ENCODE data around the gene CYP11A1. TPM values are rescaled to one million over a fixed set of nuclear protein-coding genes. Genes with fewer than 3 reads are reported as not detected.

The CYP11A1 gene
- polyA plus RNA-seq, 4 donors: 0.54 to 2.7 (median 0.73) TPM

DNA sequence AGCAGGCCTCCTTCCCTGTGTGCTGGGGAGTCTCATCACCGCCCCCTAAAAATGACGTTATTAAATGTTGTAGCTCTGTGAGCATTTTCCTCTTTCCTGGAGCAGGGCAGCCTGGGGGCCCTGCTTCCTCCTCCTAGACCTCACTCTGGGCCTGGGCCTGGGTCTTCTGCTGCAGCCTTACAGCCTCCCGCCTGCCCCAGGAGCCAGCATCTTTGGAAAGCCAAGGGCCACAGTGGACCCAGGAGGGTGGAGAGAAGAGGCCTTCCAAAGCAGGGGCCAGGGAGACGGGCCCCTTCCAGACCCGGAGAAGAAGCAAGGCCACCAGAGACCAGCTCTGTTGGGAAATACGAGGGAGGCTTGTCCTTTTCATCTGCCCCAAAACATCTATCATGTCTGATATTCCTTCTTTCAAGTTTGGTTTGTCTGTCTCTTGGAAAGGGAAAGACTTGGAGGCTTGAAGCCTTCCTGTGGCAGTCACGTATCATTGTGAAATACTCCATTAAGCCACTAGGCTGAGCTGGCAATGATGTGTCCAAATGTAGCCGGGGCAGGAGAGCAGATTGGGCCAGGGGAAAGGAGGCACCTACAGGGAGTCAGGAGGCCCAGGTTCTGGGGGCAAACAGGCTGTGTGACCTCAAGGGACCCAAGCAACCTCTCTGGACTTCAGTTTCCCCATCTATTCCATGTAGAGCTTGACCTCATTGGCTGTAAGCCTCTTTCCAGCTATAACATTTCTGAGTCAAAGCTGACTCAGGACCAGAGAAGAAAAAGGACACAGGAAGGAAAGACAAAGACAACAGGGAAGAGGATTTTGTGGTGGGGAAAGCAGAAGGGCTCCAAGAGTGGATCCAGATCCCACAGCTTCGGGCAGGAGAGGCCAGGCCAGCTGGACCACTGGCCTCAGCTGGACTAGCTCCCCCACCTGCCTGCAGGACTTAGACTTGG is 31.1 kb downstream of the CYP11A1 start:
- no peak for FAIRE-seq
- Histone ChIP-seq H3K4me1 (ENCODE audit: control insufficient read depth in 3 of 3, insufficient read depth in 2 of 3, low read depth in 1 of 3, low read length in 2 of 3) (no peaks in the 10 kb centered on the region), H3K36me3 (ENCODE audit: control insufficient read depth in 3 of 3, insufficient read depth in 2 of 3, low read depth in 1 of 3, low read length in 3 of 3) (no peaks in the 10 kb centered on the region), H3K9me3 (ENCODE audit: control insufficient read depth in 2 of 2, insufficient read depth in 1 of 2, low read depth in 1 of 2, low read length in 1 of 2) (no peaks in the 10 kb centered on the region), H3K4me3 (ENCODE audit: low read depth in 1 of 3, low read length in 3 of 3) (no peak overlapping the region), H3K27me3 (ENCODE audit: control insufficient read depth in 3 of 3, insufficient read depth in 3 of 3, low read length in 3 of 3) (no peaks in the 10 kb centered on the region), H3K27ac (ENCODE audit: low read depth in 1 of 3, low read length in 2 of 3) (no peak overlapping the region)
- no peak for DNase-seq
- 77 to 85% (median 85%) methylated on average over 8 to 9 of the region's 9 CpGs for WGBS, 3 donors

DNA sequence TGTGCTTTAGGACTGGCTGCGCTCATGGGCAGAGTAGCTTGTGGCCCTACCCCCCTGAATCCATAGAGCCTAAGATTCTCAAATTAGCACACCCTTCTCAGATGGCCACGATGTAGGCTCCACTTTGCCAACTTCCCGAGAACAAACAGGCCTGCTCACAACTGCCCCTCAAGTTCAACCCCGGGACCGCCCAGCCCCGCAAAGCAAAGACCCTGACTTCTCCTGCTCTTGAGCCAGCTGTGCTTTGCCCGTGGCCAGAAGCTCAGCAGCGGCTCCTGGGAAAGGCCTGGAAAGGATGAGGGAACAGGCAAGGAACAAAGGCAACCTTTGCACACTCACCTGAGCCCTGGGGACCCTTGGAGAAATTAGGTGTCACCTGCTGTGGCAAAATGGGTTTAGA is 32.0 kb downstream of the CYP11A1 start:
- no peak overlapping the region for H3K27ac ChIP-seq (ENCODE audit: low read depth in 1 of 3, low read length in 2 of 3)
- FAIRE-seq: no peak
- H3K4me1 ChIP-seq (ENCODE audit: control insufficient read depth in 3 of 3, insufficient read depth in 2 of 3, low read depth in 1 of 3, low read length in 2 of 3): no peaks in the 10 kb centered on the region
- H3K36me3 ChIP-seq (ENCODE audit: control insufficient read depth in 3 of 3, insufficient read depth in 2 of 3, low read depth in 1 of 3, low read length in 3 of 3): no peaks in the 10 kb centered on the region
- 84 to 86% (median 85%) methylated on average over 8 of the region's 8 CpGs for WGBS, 3 donors
- H3K4me3 ChIP-seq (ENCODE audit: low read depth in 1 of 3, low read length in 3 of 3): no peak overlapping the region
- DNase-seq: no peak
- no peaks in the 10 kb centered on the region for H3K27me3 ChIP-seq (ENCODE audit: control insufficient read depth in 3 of 3, insufficient read depth in 3 of 3, low read length in 3 of 3)
- H3K9me3 ChIP-seq (ENCODE audit: control insufficient read depth in 2 of 2, insufficient read depth in 1 of 2, low read depth in 1 of 2, low read length in 1 of 2): no peaks in the 10 kb centered on the region

DNA sequence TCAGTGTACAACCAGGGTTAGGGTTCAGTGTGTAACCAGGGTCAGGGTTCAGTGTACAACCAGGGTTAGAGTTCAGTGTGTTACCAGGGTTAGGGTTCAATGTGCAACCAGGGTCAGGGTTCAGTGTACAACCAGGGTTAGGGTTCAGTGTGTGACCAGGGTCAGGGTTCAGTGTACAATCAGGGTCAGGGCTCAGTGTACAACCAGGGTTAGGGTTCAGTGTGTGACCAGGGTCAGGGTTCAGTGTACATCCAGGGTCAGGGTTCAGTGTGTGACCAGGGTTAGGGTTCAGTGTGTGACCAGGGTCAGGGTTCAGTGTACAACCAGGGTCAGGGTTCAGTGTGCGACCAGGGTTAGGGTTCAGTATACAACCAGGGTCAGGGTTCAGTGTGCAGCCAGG is 33.3 kb downstream of the CYP11A1 start:
- 60 to 82% (median 73%) methylated on average over 1 of the region's 1 CpG for WGBS, 3 donors
- no peaks in the 10 kb centered on the region for H3K36me3 ChIP-seq (ENCODE audit: control insufficient read depth in 3 of 3, insufficient read depth in 2 of 3, low read depth in 1 of 3, low read length in 3 of 3)
- FAIRE-seq: no peak

DNA sequence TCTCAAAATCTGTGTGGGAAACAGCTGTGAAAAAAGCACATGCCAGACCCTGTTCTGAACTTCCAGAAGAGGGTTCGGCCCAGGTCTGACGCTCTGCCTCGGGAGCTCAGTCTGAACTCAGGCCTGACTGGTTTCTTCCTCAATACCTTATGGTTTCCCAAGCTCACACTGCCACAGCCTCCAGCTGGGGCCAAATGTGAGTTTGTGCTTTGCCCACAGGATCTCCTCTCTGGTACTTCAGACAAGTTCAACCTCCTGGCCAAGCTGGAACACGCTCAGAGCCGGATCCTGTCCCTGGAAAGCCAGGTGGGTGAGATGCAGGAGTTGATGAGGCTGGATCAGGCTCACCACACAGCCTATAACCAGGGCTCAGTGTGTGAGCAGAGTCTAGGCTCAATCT is 33.8 kb downstream of the CYP11A1 start:
- no peaks in the 10 kb centered on the region for H3K9me3 ChIP-seq (ENCODE audit: control insufficient read depth in 2 of 2, insufficient read depth in 1 of 2, low read depth in 1 of 2, low read length in 1 of 2)
- WGBS, 3 donors: 76 to 86% (median 82%) methylated on average over 5 of the region's 5 CpGs
- DNase-seq: no peak
- no peak overlapping the region for H3K4me3 ChIP-seq (ENCODE audit: low read depth in 1 of 3, low read length in 3 of 3)
- H3K27me3 ChIP-seq (ENCODE audit: control insufficient read depth in 3 of 3, insufficient read depth in 3 of 3, low read length in 3 of 3): no peaks in the 10 kb centered on the region
- H3K36me3 ChIP-seq (ENCODE audit: control insufficient read depth in 3 of 3, insufficient read depth in 2 of 3, low read depth in 1 of 3, low read length in 3 of 3): no peaks in the 10 kb centered on the region
- no peaks in the 10 kb centered on the region for H3K4me1 ChIP-seq (ENCODE audit: control insufficient read depth in 3 of 3, insufficient read depth in 2 of 3, low read depth in 1 of 3, low read length in 2 of 3)
- FAIRE-seq: no peak
- H3K27ac ChIP-seq (ENCODE audit: low read depth in 1 of 3, low read length in 2 of 3): no peak overlapping the region

More for the DNA sequence above, 33.3 kb downstream of the CYP11A1 start:
- no peak overlapping the region for H3K27ac ChIP-seq (ENCODE audit: low read depth in 1 of 3, low read length in 2 of 3)
- DNase-seq: no peak
- H3K4me3 ChIP-seq (ENCODE audit: low read depth in 1 of 3, low read length in 3 of 3): no peak overlapping the region
- H3K4me1 ChIP-seq (ENCODE audit: control insufficient read depth in 3 of 3, insufficient read depth in 2 of 3, low read depth in 1 of 3, low read length in 2 of 3): no peaks in the 10 kb centered on the region
- no peaks in the 10 kb centered on the region for H3K27me3 ChIP-seq (ENCODE audit: control insufficient read depth in 3 of 3, insufficient read depth in 3 of 3, low read length in 3 of 3)
- no peaks in the 10 kb centered on the region for H3K9me3 ChIP-seq (ENCODE audit: control insufficient read depth in 2 of 2, insufficient read depth in 1 of 2, low read depth in 1 of 2, low read length in 1 of 2)

DNA sequence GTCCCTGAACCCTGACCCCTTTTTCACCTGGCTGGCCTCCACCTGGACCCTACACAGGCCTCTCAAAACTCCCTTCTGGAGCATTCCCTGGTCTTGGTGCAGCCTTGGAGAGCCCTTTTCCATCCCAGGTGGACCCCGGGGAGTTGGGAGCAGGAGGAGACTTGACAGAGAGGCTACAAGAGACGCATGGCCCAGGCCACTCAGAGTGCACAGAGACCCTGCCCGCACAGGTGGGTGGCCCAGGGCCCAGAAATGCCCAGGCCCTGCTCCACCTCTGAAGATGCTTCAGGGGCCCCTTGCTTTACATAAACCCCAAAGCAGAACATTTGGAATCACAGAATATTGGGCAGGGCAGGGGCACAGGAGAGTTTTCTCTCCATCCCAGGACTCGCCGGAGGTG is 34.4 kb downstream of the CYP11A1 start:
- Histone ChIP-seq H3K4me1 (ENCODE audit: control insufficient read depth in 3 of 3, insufficient read depth in 2 of 3, low read depth in 1 of 3, low read length in 2 of 3) (no peaks in the 10 kb centered on the region), H3K36me3 (ENCODE audit: control insufficient read depth in 3 of 3, insufficient read depth in 2 of 3, low read depth in 1 of 3, low read length in 3 of 3) (no peaks in the 10 kb centered on the region), H3K9me3 (ENCODE audit: control insufficient read depth in 2 of 2, insufficient read depth in 1 of 2, low read depth in 1 of 2, low read length in 1 of 2) (no peaks in the 10 kb centered on the region), H3K27ac (ENCODE audit: low read depth in 1 of 3, low read length in 2 of 3) (no peak overlapping the region), H3K4me3 (ENCODE audit: low read depth in 1 of 3, low read length in 3 of 3) (no peak overlapping the region), H3K27me3 (ENCODE audit: control insufficient read depth in 3 of 3, insufficient read depth in 3 of 3, low read length in 3 of 3) (no peaks in the 10 kb centered on the region)
- FAIRE-seq (no peak), DNase-seq (no peak)
- 90 to 93% (median 92%) methylated on average over 5 of the region's 5 CpGs for WGBS, 3 donors

DNA sequence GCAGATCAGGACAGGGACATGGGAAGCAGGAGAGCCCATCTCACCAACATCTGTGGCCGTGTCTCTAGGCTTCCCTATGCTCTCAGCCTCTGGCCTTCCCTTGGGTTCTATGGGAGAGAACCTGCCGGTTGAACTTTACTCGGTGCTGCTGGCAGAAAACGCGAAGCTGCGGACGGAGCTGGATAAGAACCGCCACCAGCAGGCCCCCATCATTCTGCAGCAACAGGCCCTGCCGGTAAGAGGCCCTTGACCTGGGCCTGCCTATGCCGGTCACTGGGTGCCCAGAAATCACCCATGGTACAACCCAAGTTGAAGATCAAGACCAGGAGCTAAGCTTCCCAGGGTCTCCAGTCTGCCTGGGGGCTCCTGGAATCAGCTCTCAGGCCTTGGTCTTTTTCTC is 34.8 kb downstream of the CYP11A1 start:
- FAIRE-seq: no peak
- Histone ChIP-seq H3K27me3 (ENCODE audit: control insufficient read depth in 3 of 3, insufficient read depth in 3 of 3, low read length in 3 of 3) (no peaks in the 10 kb centered on the region), H3K36me3 (ENCODE audit: control insufficient read depth in 3 of 3, insufficient read depth in 2 of 3, low read depth in 1 of 3, low read length in 3 of 3) (no peaks in the 10 kb centered on the region), H3K4me1 (ENCODE audit: control insufficient read depth in 3 of 3, insufficient read depth in 2 of 3, low read depth in 1 of 3, low read length in 2 of 3) (no peaks in the 10 kb centered on the region), H3K27ac (ENCODE audit: low read depth in 1 of 3, low read length in 2 of 3) (no peak overlapping the region), H3K9me3 (ENCODE audit: control insufficient read depth in 2 of 2, insufficient read depth in 1 of 2, low read depth in 1 of 2, low read length in 1 of 2) (no peaks in the 10 kb centered on the region), H3K4me3 (ENCODE audit: low read depth in 1 of 3, low read length in 3 of 3) (no peak overlapping the region)
- 61 to 80% (median 65%) methylated on average over 10 of the region's 10 CpGs for WGBS, 3 donors
- DNase-seq: no peak

DNA sequence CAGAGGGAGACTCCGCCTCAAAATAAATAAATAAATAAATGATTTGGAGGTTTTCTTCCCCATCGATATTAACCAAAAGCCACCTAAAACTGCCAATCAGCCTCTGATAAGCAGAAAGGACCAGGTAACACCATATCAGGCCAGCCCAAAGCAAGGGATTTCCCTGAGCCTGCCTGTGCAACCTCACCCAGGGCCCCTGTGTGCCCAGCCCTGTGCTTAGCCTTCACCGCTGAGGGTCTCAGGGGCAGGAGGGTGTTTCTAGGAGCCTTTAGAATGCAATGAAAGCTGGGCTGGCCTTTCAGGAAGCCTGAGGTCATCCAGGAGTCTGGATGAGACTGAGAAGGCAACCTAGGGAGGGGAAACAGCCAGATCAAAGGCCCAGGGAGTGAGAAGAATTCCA is 35.4 kb downstream of the CYP11A1 start:
- H3K9me3 ChIP-seq (ENCODE audit: control insufficient read depth in 2 of 2, insufficient read depth in 1 of 2, low read depth in 1 of 2, low read length in 1 of 2): no peaks in the 10 kb centered on the region
- no peak for FAIRE-seq
- WGBS, 3 donors: 88 to 95% (median 92%) methylated on average over 3 of the region's 3 CpGs
- no peak for DNase-seq
- no peaks in the 10 kb centered on the region for H3K36me3 ChIP-seq (ENCODE audit: control insufficient read depth in 3 of 3, insufficient read depth in 2 of 3, low read depth in 1 of 3, low read length in 3 of 3)
- H3K4me1 ChIP-seq (ENCODE audit: control insufficient read depth in 3 of 3, insufficient read depth in 2 of 3, low read depth in 1 of 3, low read length in 2 of 3): no peaks in the 10 kb centered on the region
- no peak overlapping the region for H3K27ac ChIP-seq (ENCODE audit: low read depth in 1 of 3, low read length in 2 of 3)
- H3K4me3 ChIP-seq (ENCODE audit: low read depth in 1 of 3, low read length in 3 of 3): no peak overlapping the region
- no peaks in the 10 kb centered on the region for H3K27me3 ChIP-seq (ENCODE audit: control insufficient read depth in 3 of 3, insufficient read depth in 3 of 3, low read length in 3 of 3)

DNA sequence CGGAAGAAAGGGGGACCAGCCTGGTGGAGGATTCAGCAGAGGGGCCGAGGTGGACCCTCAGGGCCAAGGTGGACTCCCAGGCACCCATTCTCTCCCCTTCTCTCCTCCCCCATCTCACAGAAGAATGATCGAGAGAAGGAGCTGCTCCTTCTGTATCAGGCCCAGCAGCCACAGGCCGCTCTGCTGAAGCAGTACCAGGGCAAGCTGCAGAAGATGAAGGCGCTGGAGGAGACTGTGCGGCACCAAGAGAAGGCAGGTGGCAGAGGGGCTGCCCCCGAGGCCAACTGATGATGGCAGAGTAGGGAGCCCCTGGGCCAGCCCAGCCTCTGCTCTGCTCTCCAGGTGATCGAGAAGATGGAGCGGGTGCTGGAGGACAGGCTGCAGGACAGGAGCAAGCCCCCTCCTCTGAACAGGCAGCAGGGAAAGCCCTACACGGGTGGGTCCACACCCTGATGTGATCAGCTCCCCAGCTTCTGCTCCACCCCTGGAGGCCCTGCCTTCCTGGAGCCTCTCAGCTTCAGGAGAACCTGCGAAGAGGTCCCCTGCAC is 36.5 kb downstream of the CYP11A1 start:
- FAIRE-seq (no peak), DNase-seq (no peak)
- Histone ChIP-seq H3K4me1 (ENCODE audit: control insufficient read depth in 3 of 3, insufficient read depth in 2 of 3, low read depth in 1 of 3, low read length in 2 of 3) (no peaks in the 10 kb centered on the region), H3K36me3 (ENCODE audit: control insufficient read depth in 3 of 3, insufficient read depth in 2 of 3, low read depth in 1 of 3, low read length in 3 of 3) (no peaks in the 10 kb centered on the region), H3K27me3 (ENCODE audit: control insufficient read depth in 3 of 3, insufficient read depth in 3 of 3, low read length in 3 of 3) (no peaks in the 10 kb centered on the region), H3K4me3 (ENCODE audit: low read depth in 1 of 3, low read length in 3 of 3) (no peak overlapping the region), H3K9me3 (ENCODE audit: control insufficient read depth in 2 of 2, insufficient read depth in 1 of 2, low read depth in 1 of 2, low read length in 1 of 2) (no peaks in the 10 kb centered on the region), H3K27ac (ENCODE audit: low read depth in 1 of 3, low read length in 2 of 3) (no peak overlapping the region)
- WGBS, 3 donors: 74 to 83% (median 75%) methylated on average over 11 of the region's 11 CpGs
